GM23338 (cell line): ENCODE results near the gene LPAR1. TPM values are rescaled to one million over a fixed set of nuclear protein-coding genes. Genes with fewer than 3 reads are reported as not detected.

ENCODE experiments used
- ATAC-seq: fragments of 200-7000 bp; cut with Tn5 transposase; 3 replicates; pipeline ENCODE4 v1.9.1; 2020
- DNase-seq: peaks from one replicate; pipeline ENCODE4 v3.0.0-alpha.2; 2015; ENCODE audit warnings: low spot score
- H2AFZ ChIP-seq: fragments of 200-600 bp; sonication (generic); 2 replicates; pipeline ENCODE4 v1.8.0; 2016; ENCODE audit warnings: antibody characterized with exemption, mild to moderate bottlenecking, moderate library complexity
- H3F3A ChIP-seq: fragments of 200-600 bp; sonication (generic); replicated peaks from 2 replicates; pipeline ENCODE4 v1.8.0; 2017; ENCODE audit warnings: antibody characterized with exemption, mixed run types, low read depth
- H3K27ac ChIP-seq: fragments of 200-600 bp; sonication (generic); 2 replicates; pipeline ENCODE4 v1.6.1; 2016; ENCODE audit warnings: low read depth
- H3K27me3 ChIP-seq: fragments of 200-600 bp; sonication (generic); 2 replicates; pipeline ENCODE4 v1.8.0; 2016; ENCODE audit warnings: mild to moderate bottlenecking, mixed run types, moderate library complexity; ENCODE audit not compliant: insufficient read depth
- H3K36me3 ChIP-seq: fragments of 200-600 bp; sonication (generic); 2 replicates; pipeline ENCODE4 v1.8.0; 2016; ENCODE audit warnings: mild to moderate bottlenecking; ENCODE audit not compliant: insufficient read depth
- H3K4me1 ChIP-seq: fragments of 200-600 bp; sonication (generic); 2 replicates; pipeline ENCODE4 v1.8.0; 2016; ENCODE audit warnings: mild to moderate bottlenecking, moderate library complexity; ENCODE audit not compliant: insufficient read depth
- H3K4me2 ChIP-seq: fragments of 200-600 bp; sonication (generic); 2 replicates; pipeline ENCODE4 v1.7.1; 2017; ENCODE audit warnings: mixed run types
- H3K4me3 ChIP-seq: fragments of 200-600 bp; sonication (generic); 2 replicates; pipeline ENCODE4 v1.6.1; 2016; ENCODE audit warnings: mixed run types
- H3K79me2 ChIP-seq: fragments of 200-600 bp; sonication (generic); replicated peaks from 2 replicates; pipeline ENCODE4 v1.8.0; 2017; ENCODE audit warnings: mild to moderate bottlenecking; ENCODE audit not compliant: insufficient read depth
- H3K9me2 ChIP-seq: fragments of 200-600 bp; sonication (generic); 2 replicates; pipeline ENCODE4 v1.8.0; 2017; ENCODE audit not compliant: insufficient read depth
- H4K20me1 ChIP-seq: fragments of 200-600 bp; sonication (generic); replicated peaks from 2 replicates; pipeline ENCODE4 v1.8.0; 2017; ENCODE audit warnings: mild to moderate bottlenecking; ENCODE audit not compliant: insufficient read depth
- H3K27ac Mint-ChIP-seq: 2 replicates; pipeline ENCODE4 v1.8.0; 2020; ENCODE audit warnings: inconsistent platforms, mild to moderate bottlenecking, moderate library complexity, mixed read lengths
- H3K27me3 Mint-ChIP-seq: 3 replicates; pipeline ENCODE4 v1.8.0; 2022; ENCODE audit warnings: low read depth, mild to moderate bottlenecking, moderate library complexity, mixed read lengths, inconsistent platforms; ENCODE audit not compliant: insufficient read depth, poor library complexity
- H3K36me3 Mint-ChIP-seq: 3 replicates; pipeline ENCODE4 v1.8.0; 2021; ENCODE audit warnings: low read depth, mild to moderate bottlenecking, inconsistent platforms, moderate library complexity, mixed read lengths
- H3K4me1 Mint-ChIP-seq: 3 replicates; pipeline ENCODE4 v1.8.0; 2020; ENCODE audit warnings: mild to moderate bottlenecking, inconsistent platforms, mixed read lengths
- H3K4me3 Mint-ChIP-seq: 3 replicates; pipeline ENCODE4 v1.8.0; 2021; ENCODE audit warnings: moderate library complexity, mild to moderate bottlenecking, inconsistent platforms, mixed read lengths
- H3K9me3 Mint-ChIP-seq: 3 replicates; pipeline ENCODE4 v1.8.0; 2020; ENCODE audit warnings: moderate library complexity, mild to moderate bottlenecking, inconsistent platforms, mixed read lengths
- CREB1 ChIP-seq: fragments of 250-450 bp; sonication (Bioruptor Pico); IDR thresholded peaks from 2 replicates; pipeline ENCODE4 v1.5.0; 2020; ENCODE audit warnings: low read depth, mild to moderate bottlenecking, moderate library complexity
- ETS1 ChIP-seq: IDR thresholded peaks from 2 replicates; pipeline ENCODE4 v1.6.1; 2016; ENCODE audit warnings: antibody characterized with exemption
- EZH2 ChIP-seq: fragments of 200-600 bp; sonication (generic); IDR thresholded peaks from one replicate; pipeline ENCODE4 v1.8.0; 2017; ENCODE audit warnings: antibody characterized with exemption, mild to moderate bottlenecking, low read depth; ENCODE audit not compliant: unreplicated experiment
- JUNB ChIP-seq: IDR thresholded peaks from one replicate; pipeline ENCODE4 v1.6.1; 2016; ENCODE audit warnings: antibody characterized with exemption; ENCODE audit not compliant: unreplicated experiment
- NANOG ChIP-seq: IDR thresholded peaks from 2 replicates; pipeline ENCODE4 v1.6.1; 2016; ENCODE audit warnings: antibody characterized with exemption, borderline replicate concordance
- POLR2AphosphoS5 ChIP-seq: IDR thresholded peaks from 2 replicates; pipeline ENCODE4 v1.6.1; 2016; ENCODE audit warnings: antibody characterized with exemption, low read depth
- ZNF331 ChIP-seq: fragments of 250-450 bp; sonication (Bioruptor Pico); IDR thresholded peaks from 2 replicates; pipeline ENCODE4 v1.5.0; 2020; ENCODE audit warnings: low read depth, mild to moderate bottlenecking, moderate library complexity
- polyA plus RNA-seq: library from polyadenylated mRNA; unstranded; fragments of >200 nt; fragmentation: Nextera tagmentation; extraction: Ambion mirVana; gene quantifications from 2 replicates; pipeline ENCODE4 v1.2.1, GENCODE V29; 2016
- total RNA-seq: library from RNA; depleted of rRNA; stranded (reverse); fragments of >200 nt; shearing (Covaris generic); gene quantifications from 2 replicates; pipeline ENCODE4 v1.2.3, GENCODE V29; 2014
- TF ChIP-seq, protein P1 (sequence below): IDR thresholded peaks from one replicate; pipeline ENCODE4 v1.6.1; 2018; ENCODE audit warnings: antibody characterized with exemption; ENCODE audit not compliant: unreplicated experiment
- TF ChIP-seq, protein P2 (sequence below), 2 experiments: fragments of 200-600 bp in 1 of 2; sonication (generic) in 1 of 2; conservative IDR thresholded peaks; 2 replicates each; pipeline versions ENCODE4 v1.5.1 to v1.6.1; 2016 to 2017; ENCODE audit warnings: antibody characterized with exemption in 2 of 2, low read depth in 2 of 2, mild to moderate bottlenecking in 2 of 2, moderate library complexity in 1 of 2
- TF ChIP-seq, protein P3 (sequence below): fragments of 250-450 bp; sonication (Bioruptor Pico); IDR thresholded peaks from 2 replicates; pipeline ENCODE4 v1.5.0; 2020; ENCODE audit warnings: mild to moderate bottlenecking, moderate library complexity

Gene LPAR1
- total and polyA plus RNA-seq, 2 experiments from 2014 or later, result 1.0 to 3.8 TPM

DNA sequence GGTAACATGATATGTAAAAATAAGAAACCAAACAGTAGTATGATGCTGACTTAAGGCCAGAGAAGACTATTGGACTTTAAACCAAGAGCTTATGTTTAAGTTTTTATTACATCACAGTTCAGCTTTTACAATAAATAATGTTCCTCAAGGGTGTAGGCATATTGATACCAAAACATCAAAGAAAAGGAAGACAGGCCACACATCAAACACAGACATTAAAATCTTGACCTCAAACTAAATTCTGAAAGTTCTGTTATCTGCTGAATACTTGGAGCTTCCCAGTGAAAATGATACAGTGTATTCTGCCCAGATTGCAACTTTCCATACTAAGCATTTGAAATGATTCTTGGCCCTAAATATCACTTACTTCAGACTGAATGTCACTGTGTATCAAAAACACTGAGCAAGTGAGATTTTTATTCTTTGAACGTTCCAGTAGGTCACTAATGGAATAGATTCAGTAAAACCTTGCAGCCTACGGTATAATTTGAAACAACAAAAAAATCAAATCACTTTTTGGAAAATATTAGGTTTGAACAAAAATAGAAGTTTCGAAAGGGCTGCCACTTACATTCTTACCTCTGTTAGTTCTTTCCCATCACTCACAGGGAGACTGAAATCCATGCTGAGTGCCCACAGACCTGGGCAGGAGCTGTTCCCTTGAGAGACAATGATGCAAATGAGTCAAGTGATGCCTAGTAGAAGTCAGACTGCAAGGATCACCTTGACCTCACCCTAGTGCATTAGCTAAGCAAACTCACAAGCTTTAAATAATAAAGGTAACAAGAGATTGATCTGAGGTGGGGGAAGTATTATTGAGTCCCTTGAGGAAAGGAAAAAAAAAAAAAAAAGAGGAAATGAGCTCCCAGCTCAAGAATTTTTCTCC is 2.5 kb downstream of the LPAR1 start:
- no peak overlapping the region for H3K27ac ChIP-seq
- peaks cover 40% of the 10 kb centered on the region for H3K27me3 ChIP-seq
- no peak overlapping the region for H2AFZ ChIP-seq
- peaks cover 16% of the 10 kb centered on the region for H3K4me1 ChIP-seq
- H3K9me2 ChIP-seq, result no peaks in the 10 kb centered on the region
- H4K20me1 ChIP-seq, result no peaks in the 10 kb centered on the region
- no peaks in the 10 kb centered on the region; the same call in 2 of the 3 replicates for H3K36me3 Mint-ChIP-seq
- H3K36me3 ChIP-seq, result no peaks in the 10 kb centered on the region
- TF ChIP-seq, protein P1, sequence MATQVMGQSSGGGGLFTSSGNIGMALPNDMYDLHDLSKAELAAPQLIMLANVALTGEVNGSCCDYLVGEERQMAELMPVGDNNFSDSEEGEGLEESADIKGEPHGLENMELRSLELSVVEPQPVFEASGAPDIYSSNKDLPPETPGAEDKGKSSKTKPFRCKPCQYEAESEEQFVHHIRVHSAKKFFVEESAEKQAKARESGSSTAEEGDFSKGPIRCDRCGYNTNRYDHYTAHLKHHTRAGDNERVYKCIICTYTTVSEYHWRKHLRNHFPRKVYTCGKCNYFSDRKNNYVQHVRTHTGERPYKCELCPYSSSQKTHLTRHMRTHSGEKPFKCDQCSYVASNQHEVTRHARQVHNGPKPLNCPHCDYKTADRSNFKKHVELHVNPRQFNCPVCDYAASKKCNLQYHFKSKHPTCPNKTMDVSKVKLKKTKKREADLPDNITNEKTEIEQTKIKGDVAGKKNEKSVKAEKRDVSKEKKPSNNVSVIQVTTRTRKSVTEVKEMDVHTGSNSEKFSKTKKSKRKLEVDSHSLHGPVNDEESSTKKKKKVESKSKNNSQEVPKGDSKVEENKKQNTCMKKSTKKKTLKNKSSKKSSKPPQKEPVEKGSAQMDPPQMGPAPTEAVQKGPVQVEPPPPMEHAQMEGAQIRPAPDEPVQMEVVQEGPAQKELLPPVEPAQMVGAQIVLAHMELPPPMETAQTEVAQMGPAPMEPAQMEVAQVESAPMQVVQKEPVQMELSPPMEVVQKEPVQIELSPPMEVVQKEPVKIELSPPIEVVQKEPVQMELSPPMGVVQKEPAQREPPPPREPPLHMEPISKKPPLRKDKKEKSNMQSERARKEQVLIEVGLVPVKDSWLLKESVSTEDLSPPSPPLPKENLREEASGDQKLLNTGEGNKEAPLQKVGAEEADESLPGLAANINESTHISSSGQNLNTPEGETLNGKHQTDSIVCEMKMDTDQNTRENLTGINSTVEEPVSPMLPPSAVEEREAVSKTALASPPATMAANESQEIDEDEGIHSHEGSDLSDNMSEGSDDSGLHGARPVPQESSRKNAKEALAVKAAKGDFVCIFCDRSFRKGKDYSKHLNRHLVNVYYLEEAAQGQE, result no peak
- TF ChIP-seq EZH2 (no peak), POLR2AphosphoS5 (no peak), JUNB (no peak), ZNF331 (no peak), ETS1 (no peak), CREB1 (CRISPR knock-in tag) (no peak), NANOG (no peak)
- TF ChIP-seq, protein P2, sequence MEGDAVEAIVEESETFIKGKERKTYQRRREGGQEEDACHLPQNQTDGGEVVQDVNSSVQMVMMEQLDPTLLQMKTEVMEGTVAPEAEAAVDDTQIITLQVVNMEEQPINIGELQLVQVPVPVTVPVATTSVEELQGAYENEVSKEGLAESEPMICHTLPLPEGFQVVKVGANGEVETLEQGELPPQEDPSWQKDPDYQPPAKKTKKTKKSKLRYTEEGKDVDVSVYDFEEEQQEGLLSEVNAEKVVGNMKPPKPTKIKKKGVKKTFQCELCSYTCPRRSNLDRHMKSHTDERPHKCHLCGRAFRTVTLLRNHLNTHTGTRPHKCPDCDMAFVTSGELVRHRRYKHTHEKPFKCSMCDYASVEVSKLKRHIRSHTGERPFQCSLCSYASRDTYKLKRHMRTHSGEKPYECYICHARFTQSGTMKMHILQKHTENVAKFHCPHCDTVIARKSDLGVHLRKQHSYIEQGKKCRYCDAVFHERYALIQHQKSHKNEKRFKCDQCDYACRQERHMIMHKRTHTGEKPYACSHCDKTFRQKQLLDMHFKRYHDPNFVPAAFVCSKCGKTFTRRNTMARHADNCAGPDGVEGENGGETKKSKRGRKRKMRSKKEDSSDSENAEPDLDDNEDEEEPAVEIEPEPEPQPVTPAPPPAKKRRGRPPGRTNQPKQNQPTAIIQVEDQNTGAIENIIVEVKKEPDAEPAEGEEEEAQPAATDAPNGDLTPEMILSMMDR (conservative IDR thresholded peaks at IDR 0.05; ENCODE audit: low read depth in 2 of 2), result no peak
- TF ChIP-seq, protein P3, sequence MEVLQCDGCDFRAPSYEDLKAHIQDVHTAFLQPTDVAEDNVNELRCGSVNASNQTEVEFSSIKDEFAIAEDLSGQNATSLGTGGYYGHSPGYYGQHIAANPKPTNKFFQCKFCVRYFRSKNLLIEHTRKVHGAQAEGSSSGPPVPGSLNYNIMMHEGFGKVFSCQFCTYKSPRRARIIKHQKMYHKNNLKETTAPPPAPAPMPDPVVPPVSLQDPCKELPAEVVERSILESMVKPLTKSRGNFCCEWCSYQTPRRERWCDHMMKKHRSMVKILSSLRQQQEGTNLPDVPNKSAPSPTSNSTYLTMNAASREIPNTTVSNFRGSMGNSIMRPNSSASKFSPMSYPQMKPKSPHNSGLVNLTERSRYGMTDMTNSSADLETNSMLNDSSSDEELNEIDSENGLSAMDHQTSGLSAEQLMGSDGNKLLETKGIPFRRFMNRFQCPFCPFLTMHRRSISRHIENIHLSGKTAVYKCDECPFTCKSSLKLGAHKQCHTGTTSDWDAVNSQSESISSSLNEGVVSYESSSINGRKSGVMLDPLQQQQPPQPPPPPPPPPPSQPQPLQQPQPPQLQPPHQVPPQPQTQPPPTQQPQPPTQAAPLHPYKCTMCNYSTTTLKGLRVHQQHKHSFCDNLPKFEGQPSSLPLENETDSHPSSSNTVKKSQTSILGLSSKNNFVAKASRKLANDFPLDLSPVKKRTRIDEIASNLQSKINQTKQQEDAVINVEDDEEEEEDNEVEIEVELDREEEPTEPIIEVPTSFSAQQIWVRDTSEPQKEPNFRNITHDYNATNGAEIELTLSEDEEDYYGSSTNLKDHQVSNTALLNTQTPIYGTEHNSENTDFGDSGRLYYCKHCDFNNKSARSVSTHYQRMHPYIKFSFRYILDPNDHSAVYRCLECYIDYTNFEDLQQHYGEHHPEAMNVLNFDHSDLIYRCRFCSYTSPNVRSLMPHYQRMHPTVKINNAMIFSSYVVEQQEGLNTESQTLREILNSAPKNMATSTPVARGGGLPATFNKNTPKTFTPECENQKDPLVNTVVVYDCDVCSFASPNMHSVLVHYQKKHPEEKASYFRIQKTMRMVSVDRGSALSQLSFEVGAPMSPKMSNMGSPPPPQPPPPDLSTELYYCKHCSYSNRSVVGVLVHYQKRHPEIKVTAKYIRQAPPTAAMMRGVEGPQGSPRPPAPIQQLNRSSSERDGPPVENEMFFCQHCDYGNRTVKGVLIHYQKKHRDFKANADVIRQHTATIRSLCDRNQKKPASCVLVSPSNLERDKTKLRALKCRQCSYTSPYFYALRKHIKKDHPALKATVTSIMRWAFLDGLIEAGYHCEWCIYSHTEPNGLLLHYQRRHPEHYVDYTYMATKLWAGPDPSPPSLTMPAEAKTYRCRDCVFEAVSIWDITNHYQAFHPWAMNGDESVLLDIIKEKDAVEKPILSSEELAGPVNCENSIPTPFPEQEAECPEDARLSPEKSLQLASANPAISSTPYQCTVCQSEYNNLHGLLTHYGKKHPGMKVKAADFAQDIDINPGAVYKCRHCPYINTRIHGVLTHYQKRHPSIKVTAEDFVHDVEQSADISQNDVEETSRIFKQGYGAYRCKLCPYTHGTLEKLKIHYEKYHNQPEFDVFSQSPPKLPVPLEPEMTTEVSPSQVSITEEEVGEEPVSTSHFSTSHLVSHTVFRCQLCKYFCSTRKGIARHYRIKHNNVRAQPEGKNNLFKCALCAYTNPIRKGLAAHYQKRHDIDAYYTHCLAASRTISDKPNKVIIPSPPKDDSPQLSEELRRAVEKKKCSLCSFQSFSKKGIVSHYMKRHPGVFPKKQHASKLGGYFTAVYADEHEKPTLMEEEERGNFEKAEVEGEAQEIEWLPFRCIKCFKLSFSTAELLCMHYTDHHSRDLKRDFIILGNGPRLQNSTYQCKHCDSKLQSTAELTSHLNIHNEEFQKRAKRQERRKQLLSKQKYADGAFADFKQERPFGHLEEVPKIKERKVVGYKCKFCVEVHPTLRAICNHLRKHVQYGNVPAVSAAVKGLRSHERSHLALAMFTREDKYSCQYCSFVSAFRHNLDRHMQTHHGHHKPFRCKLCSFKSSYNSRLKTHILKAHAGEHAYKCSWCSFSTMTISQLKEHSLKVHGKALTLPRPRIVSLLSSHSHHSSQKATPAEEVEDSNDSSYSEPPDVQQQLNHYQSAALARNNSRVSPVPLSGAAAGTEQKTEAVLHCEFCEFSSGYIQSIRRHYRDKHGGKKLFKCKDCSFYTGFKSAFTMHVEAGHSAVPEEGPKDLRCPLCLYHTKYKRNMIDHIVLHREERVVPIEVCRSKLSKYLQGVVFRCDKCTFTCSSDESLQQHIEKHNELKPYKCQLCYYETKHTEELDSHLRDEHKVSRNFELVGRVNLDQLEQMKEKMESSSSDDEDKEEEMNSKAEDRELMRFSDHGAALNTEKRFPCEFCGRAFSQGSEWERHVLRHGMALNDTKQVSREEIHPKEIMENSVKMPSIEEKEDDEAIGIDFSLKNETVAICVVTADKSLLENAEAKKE, result no peak
- peak; percentile 16 for DNase-seq
- H3K4me3 ChIP-seq, result peak overlapping the region; percentile 79
- H3K27me3 Mint-ChIP-seq, result peaks cover 23% of the 10 kb centered on the region
- peaks cover 37% of the 10 kb centered on the region for H3K4me1 Mint-ChIP-seq
- H3K79me2 ChIP-seq, result peaks cover 9% of the 10 kb centered on the region; the same call in 1 of the 2 replicates
- H3K27ac Mint-ChIP-seq, result no peak overlapping the region
- H3K4me3 Mint-ChIP-seq, result peak overlapping the region; percentile 73
- H3K9me3 Mint-ChIP-seq, result no peaks in the 10 kb centered on the region; the same call in 2 of the 3 replicates
- H3K4me2 ChIP-seq, result peak overlapping the region; percentile 77
- peak; percentile 9; the same call in 2 of the 3 replicates for ATAC-seq
- no peaks in the 10 kb centered on the region for H3F3A ChIP-seq
